Neural cell (in vitro differentiated cells): ENCODE data around the gene CSRNP3. TPM values are rescaled to one million over a fixed set of nuclear protein-coding genes. Genes with fewer than 3 reads are reported as not detected.

ENCODE experiments used
- H2AFZ ChIP-seq: fragments of 200-600, 300-800 bp; sonication (generic), shearing (Covaris generic); 2 replicates; pipeline ENCODE4 v1.6.0; 2014; ENCODE audit warnings: low read depth, mild to moderate bottlenecking, antibody characterized with exemption, low read length, moderate library complexity
- H3F3A ChIP-seq: fragments of 200-600 bp; shearing (Covaris generic); 2 replicates; pipeline ENCODE4 v1.6.1; 2016; ENCODE audit warnings: mild to moderate bottlenecking, moderate library complexity, mixed read lengths, antibody characterized with exemption, low read length; ENCODE audit not compliant: insufficient read depth, poor library complexity, severe bottlenecking
- H3K27ac ChIP-seq: fragments of 200-600, 300-800 bp; sonication (generic), shearing (Covaris generic); 2 replicates; pipeline ENCODE4 v1.5.1; 2014; ENCODE audit warnings: mild to moderate bottlenecking, low read length, moderate library complexity
- H3K27me3 ChIP-seq: fragments of 300-800, 200-600 bp; sonication (generic), shearing (Covaris generic); 2 replicates; pipeline ENCODE4 v1.6.0; 2014; ENCODE audit warnings: mild to moderate bottlenecking, low read depth, low read length, moderate library complexity; ENCODE audit not compliant: insufficient read depth
- H3K36me3 ChIP-seq: fragments of 300-800, 200-600 bp; sonication (generic), shearing (Covaris generic); 2 replicates; pipeline ENCODE4 v1.5.1; 2014; ENCODE audit warnings: mild to moderate bottlenecking, antibody characterized with exemption, low read length, moderate library complexity; ENCODE audit not compliant: insufficient read depth
- H3K4me2 ChIP-seq: fragments of 300-800, 200-600 bp; sonication (generic), shearing (Covaris generic); 2 replicates; pipeline ENCODE4 v1.6.0; 2014; ENCODE audit warnings: mild to moderate bottlenecking, low read length
- H3K4me3 ChIP-seq: fragments of 300-800, 200-600 bp; sonication (generic), shearing (Covaris generic); 2 replicates; pipeline ENCODE4 v1.5.1; 2014; ENCODE audit warnings: mild to moderate bottlenecking, low read length, moderate library complexity
- H3K79me2 ChIP-seq: fragments of 200-600 bp; shearing (Covaris generic); replicated peaks from 2 replicates; pipeline ENCODE4 v1.6.0; 2014; ENCODE audit warnings: mild to moderate bottlenecking, low read length, moderate library complexity; ENCODE audit not compliant: insufficient read depth
- H3K9ac ChIP-seq: fragments of 300-800, 200-600 bp; sonication (generic), shearing (Covaris generic); 2 replicates; pipeline ENCODE4 v1.6.1; 2016; ENCODE audit warnings: mild to moderate bottlenecking, low read length, mixed read lengths
- H3K9me2 ChIP-seq: fragments of 200-600 bp; shearing (Covaris generic); 2 replicates; pipeline ENCODE4 v1.6.1; 2016; ENCODE audit warnings: mild to moderate bottlenecking, low read length, mixed read lengths; ENCODE audit not compliant: insufficient read depth
- H3K9me3 ChIP-seq: fragments of 200-600, 300-800 bp; sonication (generic), shearing (Covaris generic); 2 replicates; pipeline ENCODE4 v1.6.1; 2016; ENCODE audit warnings: mild to moderate bottlenecking, mixed run types, low read length, moderate library complexity, mixed read lengths
- H4K20me1 ChIP-seq: fragments of 200-600 bp; shearing (Covaris generic); 2 replicates; pipeline ENCODE4 v1.6.1; 2016; ENCODE audit warnings: mild to moderate bottlenecking, mixed run types; ENCODE audit not compliant: insufficient read depth
- EP300 ChIP-seq: fragments of 450-650 bp; conservative IDR thresholded peaks from 2 replicates; pipeline ENCODE4 v1.6.1; 2014; ENCODE audit warnings: antibody characterized with exemption, mild to moderate bottlenecking, moderate library complexity; ENCODE audit not compliant: poor library complexity, severe bottlenecking
- EZH2 ChIP-seq: fragments of 200-600, 300-800 bp; shearing (Covaris generic), sonication (generic); IDR thresholded peaks from 2 replicates; pipeline ENCODE4 v1.6.1; 2014; ENCODE audit warnings: antibody characterized with exemption, low read length, borderline replicate concordance, mild to moderate bottlenecking; ENCODE audit not compliant: insufficient read depth, poor library complexity, severe bottlenecking
- MXI1 ChIP-seq: fragments of 450-650 bp; conservative IDR thresholded peaks from 2 replicates; pipeline ENCODE4 v1.6.1; 2014; ENCODE audit warnings: antibody characterized with exemption, mild to moderate bottlenecking; ENCODE audit not compliant: poor library complexity, severe bottlenecking
- POLR2AphosphoS5 ChIP-seq: IDR thresholded peaks from 2 replicates; pipeline ENCODE4 v1.6.1; 2012
- RAD21 ChIP-seq: fragments of 450-650 bp; conservative IDR thresholded peaks from 2 replicates; pipeline ENCODE4 v1.6.1; 2014; ENCODE audit warnings: antibody characterized with exemption, mild to moderate bottlenecking, moderate library complexity
- SMC3 ChIP-seq: fragments of 450-650 bp; conservative IDR thresholded peaks from 2 replicates; pipeline ENCODE4 v1.6.1; 2014; ENCODE audit warnings: antibody characterized with exemption, mild to moderate bottlenecking, moderate library complexity; ENCODE audit not compliant: poor library complexity
- TAF1 ChIP-seq: IDR thresholded peaks from 2 replicates; pipeline ENCODE4 v1.6.1; 2012; ENCODE audit warnings: low read depth
- polyA plus RNA-seq: library from polyadenylated mRNA; depleted of rRNA; stranded (reverse); fragments of >200 nt; gene quantifications from 2 replicates; pipeline ENCODE4 v1.2.3, GENCODE V29; 2014
- TF ChIP-seq, protein P1 (sequence below): fragments of 450-650 bp; IDR thresholded peaks from 2 replicates; pipeline ENCODE4 v1.5.1; 2014; ENCODE audit warnings: antibody characterized with exemption, mild to moderate bottlenecking, moderate library complexity; ENCODE audit not compliant: poor library complexity, severe bottlenecking
- TF ChIP-seq, protein P2 (sequence below): IDR thresholded peaks from 2 replicates; pipeline ENCODE4 v1.6.1; 2012; ENCODE audit warnings: borderline replicate concordance

CSRNP3 gene
- polyA plus RNA-seq, 1 donor from 2014 or later = 66.6 TPM

GRCh38 chr2:165666605-165667004 lies 197.1 kb downstream of the CSRNP3 start:
- H3K79me2 ChIP-seq = peaks cover 4% of the 10 kb centered on the region
- TF ChIP-seq TAF1 (no peak), EP300 (no peak)

GRCh38 chr2:165667375-165667774 lies 197.9 kb downstream of the CSRNP3 start:
- Histone ChIP-seq H3K9me2 (no peaks in the 10 kb centered on the region), H3K36me3 (peaks cover 21% of the 10 kb centered on the region), H3K9me3 (no peaks in the 10 kb centered on the region), H3F3A (peaks cover 7% of the 10 kb centered on the region), H4K20me1 (no peaks in the 10 kb centered on the region), H3K4me3 (no peak overlapping the region), H3K27me3 (no peaks in the 10 kb centered on the region), H3K79me2 (peaks cover 4% of the 10 kb centered on the region), H3K27ac (no peak overlapping the region), H2AFZ (no peak overlapping the region), H3K4me2 (no peak overlapping the region), H3K9ac (no peak overlapping the region)
- TF ChIP-seq MXI1 (no peak), TAF1 (no peak), EP300 (no peak), SMC3 (no peak), EZH2 (no peak), POLR2AphosphoS5 (no peak)
- TF ChIP-seq, protein P1, sequence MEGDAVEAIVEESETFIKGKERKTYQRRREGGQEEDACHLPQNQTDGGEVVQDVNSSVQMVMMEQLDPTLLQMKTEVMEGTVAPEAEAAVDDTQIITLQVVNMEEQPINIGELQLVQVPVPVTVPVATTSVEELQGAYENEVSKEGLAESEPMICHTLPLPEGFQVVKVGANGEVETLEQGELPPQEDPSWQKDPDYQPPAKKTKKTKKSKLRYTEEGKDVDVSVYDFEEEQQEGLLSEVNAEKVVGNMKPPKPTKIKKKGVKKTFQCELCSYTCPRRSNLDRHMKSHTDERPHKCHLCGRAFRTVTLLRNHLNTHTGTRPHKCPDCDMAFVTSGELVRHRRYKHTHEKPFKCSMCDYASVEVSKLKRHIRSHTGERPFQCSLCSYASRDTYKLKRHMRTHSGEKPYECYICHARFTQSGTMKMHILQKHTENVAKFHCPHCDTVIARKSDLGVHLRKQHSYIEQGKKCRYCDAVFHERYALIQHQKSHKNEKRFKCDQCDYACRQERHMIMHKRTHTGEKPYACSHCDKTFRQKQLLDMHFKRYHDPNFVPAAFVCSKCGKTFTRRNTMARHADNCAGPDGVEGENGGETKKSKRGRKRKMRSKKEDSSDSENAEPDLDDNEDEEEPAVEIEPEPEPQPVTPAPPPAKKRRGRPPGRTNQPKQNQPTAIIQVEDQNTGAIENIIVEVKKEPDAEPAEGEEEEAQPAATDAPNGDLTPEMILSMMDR = no peak
- TF ChIP-seq, protein P2, sequence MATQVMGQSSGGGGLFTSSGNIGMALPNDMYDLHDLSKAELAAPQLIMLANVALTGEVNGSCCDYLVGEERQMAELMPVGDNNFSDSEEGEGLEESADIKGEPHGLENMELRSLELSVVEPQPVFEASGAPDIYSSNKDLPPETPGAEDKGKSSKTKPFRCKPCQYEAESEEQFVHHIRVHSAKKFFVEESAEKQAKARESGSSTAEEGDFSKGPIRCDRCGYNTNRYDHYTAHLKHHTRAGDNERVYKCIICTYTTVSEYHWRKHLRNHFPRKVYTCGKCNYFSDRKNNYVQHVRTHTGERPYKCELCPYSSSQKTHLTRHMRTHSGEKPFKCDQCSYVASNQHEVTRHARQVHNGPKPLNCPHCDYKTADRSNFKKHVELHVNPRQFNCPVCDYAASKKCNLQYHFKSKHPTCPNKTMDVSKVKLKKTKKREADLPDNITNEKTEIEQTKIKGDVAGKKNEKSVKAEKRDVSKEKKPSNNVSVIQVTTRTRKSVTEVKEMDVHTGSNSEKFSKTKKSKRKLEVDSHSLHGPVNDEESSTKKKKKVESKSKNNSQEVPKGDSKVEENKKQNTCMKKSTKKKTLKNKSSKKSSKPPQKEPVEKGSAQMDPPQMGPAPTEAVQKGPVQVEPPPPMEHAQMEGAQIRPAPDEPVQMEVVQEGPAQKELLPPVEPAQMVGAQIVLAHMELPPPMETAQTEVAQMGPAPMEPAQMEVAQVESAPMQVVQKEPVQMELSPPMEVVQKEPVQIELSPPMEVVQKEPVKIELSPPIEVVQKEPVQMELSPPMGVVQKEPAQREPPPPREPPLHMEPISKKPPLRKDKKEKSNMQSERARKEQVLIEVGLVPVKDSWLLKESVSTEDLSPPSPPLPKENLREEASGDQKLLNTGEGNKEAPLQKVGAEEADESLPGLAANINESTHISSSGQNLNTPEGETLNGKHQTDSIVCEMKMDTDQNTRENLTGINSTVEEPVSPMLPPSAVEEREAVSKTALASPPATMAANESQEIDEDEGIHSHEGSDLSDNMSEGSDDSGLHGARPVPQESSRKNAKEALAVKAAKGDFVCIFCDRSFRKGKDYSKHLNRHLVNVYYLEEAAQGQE = no peak

More at GRCh38 chr2:165666605-165667004, 197.1 kb downstream of the CSRNP3 start:
- Histone ChIP-seq H3K4me2 (no peak overlapping the region), H3K27me3 (no peaks in the 10 kb centered on the region), H3K9me3 (no peaks in the 10 kb centered on the region), H3F3A (peaks cover 7% of the 10 kb centered on the region), H4K20me1 (no peaks in the 10 kb centered on the region), H3K9ac (no peak overlapping the region), H2AFZ (no peak overlapping the region), H3K9me2 (no peaks in the 10 kb centered on the region), H3K27ac (no peak overlapping the region), H3K4me3 (no peak overlapping the region), H3K36me3 (peaks cover 17% of the 10 kb centered on the region)

- Histone ChIP-seq H3K4me3 (no peak overlapping the region), H4K20me1 (no peaks in the 10 kb centered on the region), H3K9me3 (no peaks in the 10 kb centered on the region), H3F3A (no peaks in the 10 kb centered on the region), H3K9ac (no peak overlapping the region), H3K27me3 (no peaks in the 10 kb centered on the region), H3K27ac (no peak overlapping the region), H3K36me3 (peaks cover 20% of the 10 kb centered on the region), H3K9me2 (no peaks in the 10 kb centered on the region), H3K4me2 (no peak overlapping the region), H2AFZ (no peak overlapping the region), H3K79me2 (peaks cover 4% of the 10 kb centered on the region)
- TF ChIP-seq, protein P1 = no peak
- TF ChIP-seq SMC3 (no peak), EZH2 (no peak), MXI1 (no peak), POLR2AphosphoS5 (no peak), RAD21 (no peak), EP300 (no peak), TAF1 (no peak)
- TF ChIP-seq, protein P2 = no peak
Observed at GRCh38 chr2:165674780-165675179, 205.3 kb downstream of the CSRNP3 start.
